ENCODE data around the gene NDUFV3. TPM values are rescaled to one million over a fixed set of nuclear protein-coding genes. Genes with fewer than 3 reads are reported as not detected.

Gene NDUFV3
- total and polyA plus RNA-seq, 2 of the 13 experiments (the other 11 are each of a cell fraction or from before 2014, with no cell fraction given) = 14.2 to 29.6 TPM

- TF ChIP-seq MNT (IDR thresholded peaks at IDR 0.05) (peak; percentile 17; the same call in 1 of the 2 replicates), SALL1 (CRISPR knock-in tag; IDR thresholded peaks at IDR 0.05) (peak; percentile 48; the same call in 1 of the 2 replicates), RBM39 (IDR thresholded peaks at IDR 0.05; ENCODE audit: low read depth, low read length, poor library complexity, severe bottlenecking) (peak; percentile 16), ZNF770 (CRISPR knock-in tag; IDR thresholded peaks at IDR 0.05) (peak; percentile 64), HNRNPUL1 (IDR thresholded peaks at IDR 0.05; ENCODE audit: low read depth, low read length) (peak; percentile 46; the same call in 1 of the 2 replicates), THAP9 (CRISPR knock-in tag; IDR thresholded peaks at IDR 0.05; ENCODE audit: borderline replicate concordance) (peak; percentile 77; the same call in 1 of the 2 replicates), ZNF878 (CRISPR knock-in tag; IDR thresholded peaks at IDR 0.05) (no peak), GATAD2A (CRISPR knock-in tag; IDR thresholded peaks at IDR 0.05) (no peak), IRF1 (CRISPR knock-in tag; IDR thresholded peaks at IDR 0.05; ENCODE audit: low read depth) (no peak), ONECUT2 (CRISPR knock-in tag; IDR thresholded peaks at IDR 0.05) (no peak), THAP7 (CRISPR knock-in tag; IDR thresholded peaks at IDR 0.05) (no peak), LRRFIP1 (CRISPR knock-in tag; conservative IDR thresholded peaks at IDR 0.05) (no peak), MLLT10 (CRISPR knock-in tag; IDR thresholded peaks at IDR 0.05) (0 out of 2 replicates have a peak, but pooled peaks have one; percentile 35), ZNF225 (CRISPR knock-in tag; IDR thresholded peaks at IDR 0.05) (no peak), NR3C1 (CRISPR knock-in tag; IDR thresholded peaks at IDR 0.05) (no peak), ZNF230 (CRISPR knock-in tag; IDR thresholded peaks at IDR 0.05) (peak; percentile 86; the same call in 1 of the 2 replicates), ZKSCAN8 (CRISPR knock-in tag; IDR thresholded peaks at IDR 0.05; ENCODE audit: borderline replicate concordance) (no peak), ZNF577 (CRISPR knock-in tag; IDR thresholded peaks at IDR 0.05; ENCODE audit: borderline replicate concordance, low read depth) (no peak)
Observed at GRCh38 chr21:42892931-42893755, at the start of gene NDUFV3 (continued).
